Suprapubic skin (tissue), 4 donors: Measurements from ENCODE around the gene METTL13.

ENCODE experiments used
- EP300 ChIP-seq: sonication (generic); formaldehyde crosslinking; IDR thresholded peaks from one replicate; pipeline ENCODE4 v1.6.1; 2017; ENCODE audit warnings: antibody characterized with exemption
- POLR2A ChIP-seq, 2 donors: fragments of 450-650 bp; IDR thresholded peaks; one replicate each; pipeline ENCODE4 v1.6.1; 2017; ENCODE audit warnings: antibody characterized with exemption in 2 of 2, mild to moderate bottlenecking in 2 of 2, moderate library complexity in 2 of 2
- POLR2AphosphoS5 ChIP-seq, 3 donors: sonication (generic); formaldehyde crosslinking; IDR thresholded peaks; one replicate each; pipeline ENCODE4 v1.6.1; 2017; ENCODE audit warnings: antibody characterized with exemption in 3 of 3
- TF ChIP-seq, protein P1 (sequence below), 2 donors: fragments of 200-600 bp in 1 of 2; fragments of 450-650 bp in 1 of 2; sonication (generic) in 1 of 2; IDR thresholded peaks; one replicate each; pipeline ENCODE4 v1.5.1; 2016 to 2019; ENCODE audit warnings: antibody characterized with exemption in 2 of 2, mild to moderate bottlenecking in 1 of 2, moderate library complexity in 1 of 2

GRCh38 chr1:171739656-171740055 is 41.8 kb upstream of the METTL13 start:
- TF ChIP-seq, protein P1, sequence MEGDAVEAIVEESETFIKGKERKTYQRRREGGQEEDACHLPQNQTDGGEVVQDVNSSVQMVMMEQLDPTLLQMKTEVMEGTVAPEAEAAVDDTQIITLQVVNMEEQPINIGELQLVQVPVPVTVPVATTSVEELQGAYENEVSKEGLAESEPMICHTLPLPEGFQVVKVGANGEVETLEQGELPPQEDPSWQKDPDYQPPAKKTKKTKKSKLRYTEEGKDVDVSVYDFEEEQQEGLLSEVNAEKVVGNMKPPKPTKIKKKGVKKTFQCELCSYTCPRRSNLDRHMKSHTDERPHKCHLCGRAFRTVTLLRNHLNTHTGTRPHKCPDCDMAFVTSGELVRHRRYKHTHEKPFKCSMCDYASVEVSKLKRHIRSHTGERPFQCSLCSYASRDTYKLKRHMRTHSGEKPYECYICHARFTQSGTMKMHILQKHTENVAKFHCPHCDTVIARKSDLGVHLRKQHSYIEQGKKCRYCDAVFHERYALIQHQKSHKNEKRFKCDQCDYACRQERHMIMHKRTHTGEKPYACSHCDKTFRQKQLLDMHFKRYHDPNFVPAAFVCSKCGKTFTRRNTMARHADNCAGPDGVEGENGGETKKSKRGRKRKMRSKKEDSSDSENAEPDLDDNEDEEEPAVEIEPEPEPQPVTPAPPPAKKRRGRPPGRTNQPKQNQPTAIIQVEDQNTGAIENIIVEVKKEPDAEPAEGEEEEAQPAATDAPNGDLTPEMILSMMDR (IDR thresholded peaks at IDR 0.05): no peak
- no peak for TF ChIP-seq POLR2AphosphoS5 (IDR thresholded peaks at IDR 0.05)
- TF ChIP-seq POLR2A (IDR thresholded peaks at IDR 0.05): no peak
- no peak for TF ChIP-seq EP300
